GM12878 (cell line): ENCODE results near the gene SNAI1. TPM values are rescaled to one million over a fixed set of nuclear protein-coding genes. Genes with fewer than 3 reads are reported as not detected.

Experiments
- ATAC-seq: fragments of 200-7000 bp; cut with Tn5 transposase; 3 replicates; pipeline ENCODE4 v1.9.1; 2020; ENCODE audit warnings: mild to moderate bottlenecking, moderate library complexity
- BruUV-seq: library from RNA; stranded (reverse); fragments of 400-500 nt; replicated peaks from 2 replicates; lab custom pipeline; 2021; lab: Mats Ljungman, UMichigan
- CTCF ChIA-PET: fragments of 300-600 bp; sonication (Branson Sonifier 250); formaldehyde crosslinking; extraction: SDS; loops from one replicate; lab custom pipeline; 2021; ENCODE audit warnings: inconsistent platforms; lab: Yijun Ruan, JAX
- POLR2A ChIA-PET: fragments of 350-600 bp; formaldehyde crosslinking; extraction: SDS; loops from one replicate; lab custom pipeline; 2021; ENCODE audit warnings: inconsistent platforms; lab: Charles Lee
- RAD21 ChIA-PET: fragments of 300-600 bp; sonication (Branson Sonifier 250); formaldehyde crosslinking; loops from one replicate; lab custom pipeline; 2023; ENCODE audit warnings: antibody characterized with exemption; ENCODE audit not compliant: unreplicated experiment; lab: Charles Lee
- SMC1A ChIA-PET: fragments of 300-600 bp; sonication (Branson Sonifier 250); formaldehyde crosslinking; loops from one replicate; lab custom pipeline; 2023; ENCODE audit not compliant: unreplicated experiment, uncharacterized antibody; lab: Charles Lee
- DNase-seq: peaks from one replicate; pipeline ENCODE4 v3.0.0-alpha.2; 2011; ENCODE audit warnings: low read depth, low spot score
- FAIRE-seq: peaks from 3 replicates; lab custom pipeline; 2011; peaks lifted over from hg19 to GRCh38; lab: Jason Lieb, UNC
- H2AFZ ChIP-seq: 2 replicates; pipeline ENCODE4 v1.6.0; 2011; ENCODE audit warnings: low read depth, low read length, control low read depth; ENCODE audit not compliant: control insufficient read depth
- H3K27ac ChIP-seq: 2 replicates; pipeline ENCODE4 v1.5.1; 2011; ENCODE audit warnings: control low read depth; ENCODE audit not compliant: control insufficient read depth, insufficient read depth
- H3K27me3 ChIP-seq, 2 experiments: replicated peaks in 1 of 2; 2 replicates each; pipeline versions ENCODE4 v1.6.0 to v1.6.1; 2011; ENCODE audit warnings: low read length in 1 of 2; ENCODE audit not compliant: control insufficient read depth in 2 of 2, insufficient read depth in 2 of 2
- H3K36me3 ChIP-seq, 2 experiments: 2 replicates each; pipeline ENCODE4 v1.5.1; 2011; ENCODE audit warnings: low read length in 1 of 2; ENCODE audit not compliant: control insufficient read depth in 2 of 2, insufficient read depth in 2 of 2
- H3K4me1 ChIP-seq: 2 replicates; pipeline ENCODE4 v1.6.1; 2011; ENCODE audit warnings: mild to moderate bottlenecking, low read length, moderate library complexity, mixed read lengths; ENCODE audit not compliant: control insufficient read depth, insufficient read depth
- H3K4me2 ChIP-seq: 2 replicates; pipeline ENCODE4 v1.6.0; 2011; ENCODE audit warnings: control low read depth; ENCODE audit not compliant: control insufficient read depth, insufficient read depth
- H3K4me3 ChIP-seq: fragments of 200-600 bp; sonication (generic); 2 replicates; pipeline ENCODE4 v1.5.1; 2016
- H3K79me2 ChIP-seq: 2 replicates; pipeline ENCODE4 v1.6.0; 2011; ENCODE audit warnings: low read length; ENCODE audit not compliant: control insufficient read depth, insufficient read depth
- H3K9ac ChIP-seq: 2 replicates; pipeline ENCODE4 v1.8.0; 2011; ENCODE audit warnings: low read length, control low read depth, mixed read lengths; ENCODE audit not compliant: control insufficient read depth, insufficient read depth
- H3K9me3 ChIP-seq: replicated peaks from 3 replicates; pipeline ENCODE4 v1.5.1; 2011; ENCODE audit warnings: mild to moderate bottlenecking, low read length; ENCODE audit not compliant: control insufficient read depth, insufficient read depth
- H4K20me1 ChIP-seq: 2 replicates; pipeline ENCODE4 v1.6.0; 2011; ENCODE audit not compliant: control insufficient read depth, insufficient read depth
- CEBPB ChIP-seq, 2 experiments: fragments of 150-350 bp in 1 of 2; IDR thresholded peaks; 2 replicates each; pipeline ENCODE4 v1.6.1; 2012 to 2014; ENCODE audit warnings: low read depth in 2 of 2, low read length in 2 of 2, borderline replicate concordance in 1 of 2, inconsistent platforms in 1 of 2
- CREM ChIP-seq: IDR thresholded peaks from 2 replicates; pipeline ENCODE4 v1.6.1; 2014; ENCODE audit warnings: antibody characterized with exemption, low read depth
- EP300 ChIP-seq, 2 experiments: fragments of 150-350 bp in 1 of 2; IDR thresholded peaks; 2 replicates each; pipeline ENCODE4 v1.6.1; 2011 to 2012; ENCODE audit warnings: low read depth in 2 of 2, low read length in 2 of 2, borderline replicate concordance in 1 of 2, improper control_type of control experiment in 1 of 2, inconsistent platforms in 1 of 2; ENCODE audit not compliant: control insufficient read depth in 1 of 2
- HDGF ChIP-seq: fragments of 450-650 bp; IDR thresholded peaks from 2 replicates; pipeline ENCODE4 v1.6.1; 2016; ENCODE audit warnings: antibody characterized with exemption
- LARP7 ChIP-seq: fragments of 450-650 bp; IDR thresholded peaks from 2 replicates; pipeline ENCODE4 v1.6.1; 2017; ENCODE audit warnings: mild to moderate bottlenecking
- MTA3 ChIP-seq: IDR thresholded peaks from 2 replicates; pipeline ENCODE4 v1.6.1; 2012; ENCODE audit warnings: low read length, inconsistent platforms, borderline replicate concordance
- POLR2A ChIP-seq: IDR thresholded peaks from 2 replicates; pipeline ENCODE4 v1.6.1; 2011; ENCODE audit warnings: low read depth, mild to moderate bottlenecking, low read length
- POU2F2 ChIP-seq: IDR thresholded peaks from 3 replicates; pipeline ENCODE4 v1.6.1; 2011; ENCODE audit warnings: low read depth, mild to moderate bottlenecking, low read length, borderline replicate concordance
- SMARCA5 ChIP-seq: fragments of 450-650 bp; IDR thresholded peaks from 2 replicates; pipeline ENCODE4 v1.6.1; 2017; ENCODE audit warnings: mild to moderate bottlenecking
- ZNF274 ChIP-seq: IDR thresholded peaks from one replicate; pipeline ENCODE4 v1.8.0; 2011; ENCODE audit not compliant: insufficient read length, insufficient read depth
- WGBS: methylation state at CpG from one replicate; pipeline ENCODE4 v1.1.6; 2016; ENCODE audit warnings: low lambda C conversion rate; ENCODE audit not compliant: insufficient replicate concordance, insufficient coverage; ENCODE audit errors: missing lambda C conversion rate; 5-methylcytosine and 5-hydroxymethylcytosine counted together
- in situ Hi-C: fragments of 300-500 bp; cut with MboI; formaldehyde crosslinking; loops from 9 replicates; pipeline ENCODE4 v1.14.3; 2018; ENCODE audit warnings: mixed read lengths
- intact Hi-C: fragments of 100-400 bp; cut with micrococcal nuclease; formaldehyde crosslinking; loops from one replicate; pipeline ENCODE4 v1.14.2; 2022; ENCODE audit not compliant: unreplicated experiment
- polyA plus RNA-seq, 11 experiments: library from polyadenylated mRNA; depleted of rRNA in 4 of 11; unstranded in 6 of 11; stranded (reverse) in 5 of 11; fragments of >200 nt; fragmentation: Nextera tagmentation in 4 of 11; fragmentation: Illumina TruSeq in 1 of 11; extraction: Ambion mirVana in 4 of 11; extraction: Trizol in 1 of 11; gene quantifications; 1 replicate in 1 of 11; 2 replicates in 10 of 11; pipeline versions ENCODE4 v1.2.1 to v1.2.3, GENCODE V29; 2011 to 2016; ENCODE audit warnings: inconsistent platforms in 2 of 11, missing spikeins in 2 of 11, low read depth in 1 of 11
- total RNA-seq, 4 experiments: library from RNA; depleted of rRNA in 3 of 4; stranded (reverse); fragments of >200 nt in 3 of 4; fragmentation: Illumina TruSeq in 1 of 4; extraction: Trizol in 1 of 4; gene quantifications; 2 replicates each; pipeline versions ENCODE4 v1.2.1 to v1.2.3, GENCODE V29; 2013 to 2021
- TF ChIP-seq, protein P1 (sequence below): IDR thresholded peaks from 2 replicates; pipeline ENCODE4 v1.6.1; 2012; ENCODE audit warnings: low read depth, low read length, improper control_type of control experiment
- TF ChIP-seq, protein P2 (sequence below): fragments of 450-650 bp; formaldehyde crosslinking; IDR thresholded peaks from 2 replicates; pipeline ENCODE4 v1.4.0; 2022; ENCODE audit warnings: mild to moderate bottlenecking, moderate library complexity

SNAI1 gene
- total and polyA plus RNA-seq, 10 of the 15 experiments (the other 5 are each of a cell fraction or from before 2014, with no cell fraction given), result 0.11 to 0.79 (median 0.24) TPM; not detected in 2

DNA sequence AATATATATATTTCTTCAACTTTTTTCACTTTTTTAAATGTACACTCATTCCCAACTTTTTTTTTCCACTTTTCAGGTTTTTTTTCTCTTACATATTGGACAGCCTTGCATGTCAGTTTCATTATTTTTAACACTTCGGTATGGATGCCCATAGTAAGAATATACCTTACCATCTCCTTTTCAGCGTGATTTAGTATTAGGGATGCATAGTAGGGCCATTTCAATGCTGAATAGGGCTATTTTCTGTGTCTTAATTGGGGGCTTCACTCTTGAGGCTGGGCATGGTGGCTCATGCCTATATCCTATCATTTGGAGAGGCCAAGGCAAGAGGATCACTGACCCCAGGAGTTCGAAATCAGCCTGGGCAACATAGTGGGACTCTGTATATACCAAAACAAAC, 39.8 kb upstream of the SNAI1 start:
- SMC1A ChIA-PET, result no interaction called here
- DNase-seq, result no peak
- Histone ChIP-seq H4K20me1 (peaks cover 4% of the 10 kb centered on the region; the same call in 1 of the 2 replicates), H3K27ac (no peak overlapping the region), H3K9ac (no peak overlapping the region), H3K4me2 (no peak overlapping the region), H3K79me2 (peaks cover 36% of the 10 kb centered on the region), H2AFZ (no peak overlapping the region), H3K27me3 (no peaks in the 10 kb centered on the region), H3K4me3 (no peak overlapping the region), H3K9me3 (no peaks in the 10 kb centered on the region), H3K4me1 (0 out of 2 replicates have a peak, but pooled peaks cover 7% of the 10 kb centered on the region), H3K36me3 (peaks cover under 1 to 27% of the 10 kb centered on the region in 2 experiments)
- intact Hi-C loops (no loop called here), in situ Hi-C loops (no loop called here)
- WGBS, result 97% methylated on average over 3 of the region's 3 CpGs
- POLR2A ChIA-PET, result interaction anchor here (0.6 to 0.7 kb wide), 10 partner anchors 11 to 1135 kb away, joined by 3 to 8 read pairs (median 6); no protein-coding TSS in a partner anchor
- TF ChIP-seq HDGF, result no peak
- TF ChIP-seq CREM, result no peak
- CTCF ChIA-PET, result interaction anchor here (0.6 to 1.6 kb wide), 3 partner anchors 34 to 128 kb away, joined by 3 to 5 read pairs (median 4); no protein-coding TSS in a partner anchor
- ATAC-seq, result no peak
- no peak for FAIRE-seq
- RAD21 ChIA-PET, result interaction anchor here (0.7 kb wide), 1 partner anchor 522 kb away, joined by 3 read pairs; no protein-coding TSS in a partner anchor
- BruUV-seq, result no TSS peak

- in situ Hi-C loops, result no loop called here
- WGBS, result 67% methylated on average over 3 of the region's 3 CpGs
- intact Hi-C loops, result no loop called here
- ChIA-PET POLR2A (interaction anchor here (0.7 kb wide), 1 partner anchor 143 kb away, joined by 4 read pairs; no protein-coding TSS in a partner anchor), RAD21 (no interaction called here), SMC1A (no interaction called here), CTCF (interaction anchor here (0.9 to 1.1 kb wide), 4 partner anchors 11 to 126 kb away, joined by 3 to 4 read pairs (median 3); no protein-coding TSS in a partner anchor)
- FAIRE-seq (no peak), DNase-seq (no peak), ATAC-seq (no peak)
- no peak overlapping the region for H3K27ac ChIP-seq
- BruUV-seq, result no TSS peak
- no peak overlapping the region for H2AFZ ChIP-seq
- no peaks in the 10 kb centered on the region for H3K9me3 ChIP-seq
- peaks cover 16% of the 10 kb centered on the region for H3K79me2 ChIP-seq
- H3K4me1 ChIP-seq, result no peaks in the 10 kb centered on the region
- H3K4me2 ChIP-seq, result no peak overlapping the region
- H3K27me3 ChIP-seq, result no peaks in the 10 kb centered on the region
- H4K20me1 ChIP-seq, result peaks cover 4% of the 10 kb centered on the region; the same call in 1 of the 2 replicates
- H3K9ac ChIP-seq, result no peak overlapping the region
- H3K4me3 ChIP-seq, result no peak overlapping the region
- peaks cover 8 to 33% of the 10 kb centered on the region in 2 experiments for H3K36me3 ChIP-seq
- TF ChIP-seq CEBPB (IDR thresholded peaks at IDR 0.05; ENCODE audit: borderline replicate concordance in 1 of 2, low read depth in 2 of 2, low read length in 2 of 2) (no peak), SMARCA5 (no peak), LARP7 (no peak), POU2F2 (no peak), POLR2A (no peak), ZNF274 (no peak), EP300 (IDR thresholded peaks at IDR 0.05; ENCODE audit: borderline replicate concordance in 1 of 2, control insufficient read depth in 1 of 2, low read depth in 2 of 2, low read length in 2 of 2) (no peak), MTA3 (no peak)
- TF ChIP-seq, protein P1, sequence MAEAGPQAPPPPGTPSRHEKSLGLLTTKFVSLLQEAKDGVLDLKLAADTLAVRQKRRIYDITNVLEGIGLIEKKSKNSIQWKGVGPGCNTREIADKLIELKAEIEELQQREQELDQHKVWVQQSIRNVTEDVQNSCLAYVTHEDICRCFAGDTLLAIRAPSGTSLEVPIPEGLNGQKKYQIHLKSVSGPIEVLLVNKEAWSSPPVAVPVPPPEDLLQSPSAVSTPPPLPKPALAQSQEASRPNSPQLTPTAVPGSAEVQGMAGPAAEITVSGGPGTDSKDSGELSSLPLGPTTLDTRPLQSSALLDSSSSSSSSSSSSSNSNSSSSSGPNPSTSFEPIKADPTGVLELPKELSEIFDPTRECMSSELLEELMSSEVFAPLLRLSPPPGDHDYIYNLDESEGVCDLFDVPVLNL, result no peak
- TF ChIP-seq, protein P2, sequence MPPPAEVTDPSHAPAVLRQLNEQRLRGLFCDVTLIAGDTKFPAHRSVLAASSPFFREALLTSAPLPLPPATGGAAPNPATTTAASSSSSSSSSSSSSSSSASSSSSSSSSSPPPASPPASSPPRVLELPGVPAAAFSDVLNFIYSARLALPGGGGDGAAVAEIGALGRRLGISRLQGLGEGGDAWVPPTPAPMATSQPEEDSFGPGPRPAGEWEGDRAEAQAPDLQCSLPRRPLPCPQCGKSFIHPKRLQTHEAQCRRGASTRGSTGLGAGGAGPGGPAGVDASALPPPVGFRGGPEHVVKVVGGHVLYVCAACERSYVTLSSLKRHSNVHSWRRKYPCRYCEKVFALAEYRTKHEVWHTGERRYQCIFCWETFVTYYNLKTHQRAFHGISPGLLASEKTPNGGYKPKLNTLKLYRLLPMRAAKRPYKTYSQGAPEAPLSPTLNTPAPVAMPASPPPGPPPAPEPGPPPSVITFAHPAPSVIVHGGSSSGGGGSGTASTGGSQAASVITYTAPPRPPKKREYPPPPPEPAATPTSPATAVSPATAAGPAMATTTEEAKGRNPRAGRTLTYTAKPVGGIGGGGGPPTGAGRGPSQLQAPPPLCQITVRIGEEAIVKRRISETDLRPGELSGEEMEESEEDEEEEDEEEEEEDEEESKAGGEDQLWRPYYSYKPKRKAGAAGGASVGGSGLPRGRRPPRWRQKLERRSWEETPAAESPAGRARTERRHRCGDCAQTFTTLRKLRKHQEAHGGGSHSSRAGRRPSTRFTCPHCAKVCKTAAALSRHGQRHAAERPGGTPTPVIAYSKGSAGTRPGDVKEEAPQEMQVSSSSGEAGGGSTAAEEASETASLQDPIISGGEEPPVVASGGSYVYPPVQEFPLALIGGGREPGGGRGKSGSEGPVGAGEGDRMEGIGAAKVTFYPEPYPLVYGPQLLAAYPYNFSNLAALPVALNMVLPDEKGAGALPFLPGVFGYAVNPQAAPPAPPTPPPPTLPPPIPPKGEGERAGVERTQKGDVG (CRISPR knock-in tag), result no peak
These were observed 37.5 kb upstream of the SNAI1 start for GRCh38 chr20:49945306-49945700.
